ENCODE measurements around the gene NCKAP1.

DNA sequence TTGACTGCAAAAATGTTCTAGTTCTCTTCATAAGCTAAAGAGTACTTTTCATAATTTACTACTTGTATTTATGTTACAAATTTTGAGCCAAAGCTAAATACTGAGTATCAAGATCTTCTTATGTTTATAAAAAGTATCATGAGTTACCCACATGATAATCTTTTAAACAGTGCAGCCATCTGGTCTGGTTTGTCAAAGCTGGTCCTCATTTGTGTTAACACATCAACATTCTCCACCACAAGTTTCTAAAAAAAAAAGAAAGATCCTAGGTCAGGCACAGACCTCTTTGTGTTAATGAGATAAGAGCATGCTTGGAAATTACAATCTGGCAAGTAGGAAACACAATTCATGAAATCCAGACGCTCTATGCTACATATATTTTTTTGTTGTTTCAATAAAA is 96.3 kb downstream of the NCKAP1 start:
- TF ChIP-seq MXI1 (IDR thresholded peaks at IDR 0.05; ENCODE audit: borderline replicate concordance, low read depth, low read length) (no peak), BHLHE40 (IDR thresholded peaks at IDR 0.05; ENCODE audit: low read depth, low read length) (no peak), FOS (IDR thresholded peaks at IDR 0.05; ENCODE audit: low read depth, low read length) (no peak), MAZ (IDR thresholded peaks at IDR 0.05; ENCODE audit: borderline replicate concordance, low read depth, low read length) (no peak), NFE2L2 (IDR thresholded peaks at IDR 0.05; ENCODE audit: low read depth, low read length) (no peak), RAD21 (IDR thresholded peaks at IDR 0.05; ENCODE audit: low read length) (no peak), RCOR1 (IDR thresholded peaks at IDR 0.05; ENCODE audit: insufficient replicate concordance, low read length) (no peak), POLR2A (IDR thresholded peaks at IDR 0.05; ENCODE audit: low read depth, low read length) (no peak), SMC3 (IDR thresholded peaks at IDR 0.05; ENCODE audit: low read depth, low read length) (no peak), CHD1 (IDR thresholded peaks at IDR 0.05; ENCODE audit: low read depth, low read length) (no peak)
- TF ChIP-seq, protein P1, sequence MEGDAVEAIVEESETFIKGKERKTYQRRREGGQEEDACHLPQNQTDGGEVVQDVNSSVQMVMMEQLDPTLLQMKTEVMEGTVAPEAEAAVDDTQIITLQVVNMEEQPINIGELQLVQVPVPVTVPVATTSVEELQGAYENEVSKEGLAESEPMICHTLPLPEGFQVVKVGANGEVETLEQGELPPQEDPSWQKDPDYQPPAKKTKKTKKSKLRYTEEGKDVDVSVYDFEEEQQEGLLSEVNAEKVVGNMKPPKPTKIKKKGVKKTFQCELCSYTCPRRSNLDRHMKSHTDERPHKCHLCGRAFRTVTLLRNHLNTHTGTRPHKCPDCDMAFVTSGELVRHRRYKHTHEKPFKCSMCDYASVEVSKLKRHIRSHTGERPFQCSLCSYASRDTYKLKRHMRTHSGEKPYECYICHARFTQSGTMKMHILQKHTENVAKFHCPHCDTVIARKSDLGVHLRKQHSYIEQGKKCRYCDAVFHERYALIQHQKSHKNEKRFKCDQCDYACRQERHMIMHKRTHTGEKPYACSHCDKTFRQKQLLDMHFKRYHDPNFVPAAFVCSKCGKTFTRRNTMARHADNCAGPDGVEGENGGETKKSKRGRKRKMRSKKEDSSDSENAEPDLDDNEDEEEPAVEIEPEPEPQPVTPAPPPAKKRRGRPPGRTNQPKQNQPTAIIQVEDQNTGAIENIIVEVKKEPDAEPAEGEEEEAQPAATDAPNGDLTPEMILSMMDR (conservative IDR thresholded peaks at IDR 0.05; ENCODE audit: low read depth, low read length): no peak
- TF ChIP-seq, protein P2, sequence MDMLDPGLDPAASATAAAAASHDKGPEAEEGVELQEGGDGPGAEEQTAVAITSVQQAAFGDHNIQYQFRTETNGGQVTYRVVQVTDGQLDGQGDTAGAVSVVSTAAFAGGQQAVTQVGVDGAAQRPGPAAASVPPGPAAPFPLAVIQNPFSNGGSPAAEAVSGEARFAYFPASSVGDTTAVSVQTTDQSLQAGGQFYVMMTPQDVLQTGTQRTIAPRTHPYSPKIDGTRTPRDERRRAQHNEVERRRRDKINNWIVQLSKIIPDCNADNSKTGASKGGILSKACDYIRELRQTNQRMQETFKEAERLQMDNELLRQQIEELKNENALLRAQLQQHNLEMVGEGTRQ (IDR thresholded peaks at IDR 0.05; ENCODE audit: low read depth, low read length): no peak
- TF ChIP-seq, protein P3, sequence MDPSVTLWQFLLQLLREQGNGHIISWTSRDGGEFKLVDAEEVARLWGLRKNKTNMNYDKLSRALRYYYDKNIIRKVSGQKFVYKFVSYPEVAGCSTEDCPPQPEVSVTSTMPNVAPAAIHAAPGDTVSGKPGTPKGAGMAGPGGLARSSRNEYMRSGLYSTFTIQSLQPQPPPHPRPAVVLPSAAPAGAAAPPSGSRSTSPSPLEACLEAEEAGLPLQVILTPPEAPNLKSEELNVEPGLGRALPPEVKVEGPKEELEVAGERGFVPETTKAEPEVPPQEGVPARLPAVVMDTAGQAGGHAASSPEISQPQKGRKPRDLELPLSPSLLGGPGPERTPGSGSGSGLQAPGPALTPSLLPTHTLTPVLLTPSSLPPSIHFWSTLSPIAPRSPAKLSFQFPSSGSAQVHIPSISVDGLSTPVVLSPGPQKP (IDR thresholded peaks at IDR 0.05; ENCODE audit: borderline replicate concordance, low read depth, low read length): no peak
